ENCODE measurements around the gene ZNF346.
A peak's percentile ranks its signal among the peaks of the same experiment; 100 is the strongest.
"Not testable (repeated sequence)": the region's sequence is repeated elsewhere in the genome, so short reads cannot be mapped to it uniquely, and the experiment has no call there.

The ZNF346 gene

DNA sequence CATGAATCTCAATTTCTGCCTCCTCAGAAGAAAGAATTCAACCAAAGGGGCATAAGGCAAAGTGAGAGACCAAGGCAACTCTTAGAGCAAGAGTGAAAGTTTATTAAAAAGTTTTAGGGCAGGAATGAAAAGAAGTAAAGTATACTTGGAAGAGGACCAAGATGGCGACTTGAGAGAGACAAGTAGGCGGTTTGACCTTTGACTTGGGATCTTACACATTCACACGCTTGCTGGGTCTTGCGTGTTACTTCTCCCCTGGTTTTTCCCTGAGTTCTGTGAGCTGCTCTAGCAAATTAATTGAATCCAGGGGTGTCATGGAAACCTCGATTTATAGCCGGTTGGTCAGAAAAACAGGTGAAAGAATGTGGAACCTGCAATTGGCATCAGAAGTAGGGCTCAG lies 7.0 kb downstream of the ZNF346 start:
- Mint-ChIP-seq H3K27me3 (no peaks in the 10 kb centered on the region), H3K27ac (no peak overlapping the region), H3K36me3 (ENCODE audit: low read depth) (peaks cover 57% of the 10 kb centered on the region), H3K9me3 (peaks cover 4% of the 10 kb centered on the region), H3K4me1 (ENCODE audit: low read depth) (peaks cover 12% of the 10 kb centered on the region), H3K4me3 (no peak overlapping the region)

DNA sequence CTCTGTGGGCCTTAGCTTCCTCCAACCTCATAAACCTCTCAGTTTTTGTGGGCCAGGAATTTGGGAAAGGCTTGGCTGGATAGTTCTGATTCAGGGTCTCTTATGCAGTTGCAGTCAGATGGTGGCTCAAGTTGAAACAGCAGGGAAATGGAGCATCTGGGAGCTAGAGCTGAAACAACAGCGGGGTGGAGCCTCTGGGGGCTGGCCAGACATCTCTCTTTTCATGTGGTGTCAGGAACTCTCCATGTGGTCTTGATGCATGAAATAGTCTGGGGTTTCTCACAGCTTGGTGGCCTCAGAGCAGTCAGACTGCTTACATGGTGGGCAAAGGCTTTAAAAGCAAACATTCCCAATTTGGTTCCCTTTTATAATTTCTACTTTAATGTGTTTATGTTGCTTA lies 13.5 kb downstream of the ZNF346 start:
- H3K27me3 Mint-ChIP-seq = no peaks in the 10 kb centered on the region
- peaks cover 13% of the 10 kb centered on the region for H3K4me1 Mint-ChIP-seq (ENCODE audit: low read depth)
- H3K36me3 Mint-ChIP-seq (ENCODE audit: low read depth) = peaks cover 32% of the 10 kb centered on the region
- no peak overlapping the region for H3K4me3 Mint-ChIP-seq
- H3K9me3 Mint-ChIP-seq = peaks cover 4% of the 10 kb centered on the region
- no peak overlapping the region for H3K27ac Mint-ChIP-seq

DNA sequence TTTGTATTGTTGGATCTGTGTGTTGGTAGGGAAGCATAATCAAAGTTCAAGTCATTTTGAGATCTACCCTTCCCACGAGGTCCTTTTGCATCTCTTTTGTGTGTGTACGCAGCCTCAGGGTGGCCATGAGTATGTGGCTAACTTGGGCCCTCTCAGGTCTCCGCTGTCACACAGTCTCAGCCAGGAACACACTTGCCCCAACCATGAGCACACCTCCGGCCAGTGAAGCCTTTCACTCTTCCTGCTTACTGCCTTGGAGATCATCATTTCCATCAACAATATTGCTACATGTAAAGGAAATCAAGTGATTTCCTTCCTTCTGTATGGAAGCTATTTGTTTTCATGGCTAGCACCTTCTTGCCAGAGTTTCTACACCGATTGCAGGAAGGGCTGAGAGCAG lies 13.9 kb downstream of the ZNF346 start:
- H3K27ac Mint-ChIP-seq = no peak overlapping the region
- peaks cover 2% of the 10 kb centered on the region for H3K9me3 Mint-ChIP-seq

DNA sequence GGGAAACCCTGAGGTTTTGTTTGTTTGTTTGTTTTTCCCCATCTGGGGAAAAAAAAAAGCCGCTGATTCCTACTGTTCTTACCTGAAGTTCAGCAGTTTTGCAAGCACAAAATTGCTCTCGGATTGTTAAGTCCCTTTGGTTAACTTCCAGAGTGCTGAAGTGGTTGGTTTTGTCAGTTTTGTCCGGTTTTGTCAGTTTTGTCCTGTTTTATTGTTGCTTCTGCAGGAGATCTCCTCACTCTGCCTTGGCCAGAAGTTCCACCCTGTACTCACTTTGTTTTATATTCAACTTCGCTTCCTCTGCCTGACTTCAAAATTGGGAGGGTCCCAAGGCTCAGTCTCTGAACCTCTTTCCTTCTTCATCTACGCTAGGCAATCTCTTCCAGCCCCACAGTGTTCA lies 14.4 kb downstream of the ZNF346 start:
- H3K4me1 Mint-ChIP-seq (ENCODE audit: low read depth) = peaks cover 13% of the 10 kb centered on the region
- H3K27me3 Mint-ChIP-seq = no peaks in the 10 kb centered on the region
- peaks cover 33% of the 10 kb centered on the region for H3K36me3 Mint-ChIP-seq (ENCODE audit: low read depth)
- no peaks in the 10 kb centered on the region for H3K9me3 Mint-ChIP-seq
- H3K4me3 Mint-ChIP-seq = no peak overlapping the region
- H3K27ac Mint-ChIP-seq = no peak overlapping the region

More for the DNA sequence above, 13.9 kb downstream of the ZNF346 start:
- H3K4me1 Mint-ChIP-seq (ENCODE audit: low read depth) = peaks cover 13% of the 10 kb centered on the region
- H3K27me3 Mint-ChIP-seq = no peaks in the 10 kb centered on the region
- no peak overlapping the region for H3K4me3 Mint-ChIP-seq
- peaks cover 33% of the 10 kb centered on the region for H3K36me3 Mint-ChIP-seq (ENCODE audit: low read depth)

DNA sequence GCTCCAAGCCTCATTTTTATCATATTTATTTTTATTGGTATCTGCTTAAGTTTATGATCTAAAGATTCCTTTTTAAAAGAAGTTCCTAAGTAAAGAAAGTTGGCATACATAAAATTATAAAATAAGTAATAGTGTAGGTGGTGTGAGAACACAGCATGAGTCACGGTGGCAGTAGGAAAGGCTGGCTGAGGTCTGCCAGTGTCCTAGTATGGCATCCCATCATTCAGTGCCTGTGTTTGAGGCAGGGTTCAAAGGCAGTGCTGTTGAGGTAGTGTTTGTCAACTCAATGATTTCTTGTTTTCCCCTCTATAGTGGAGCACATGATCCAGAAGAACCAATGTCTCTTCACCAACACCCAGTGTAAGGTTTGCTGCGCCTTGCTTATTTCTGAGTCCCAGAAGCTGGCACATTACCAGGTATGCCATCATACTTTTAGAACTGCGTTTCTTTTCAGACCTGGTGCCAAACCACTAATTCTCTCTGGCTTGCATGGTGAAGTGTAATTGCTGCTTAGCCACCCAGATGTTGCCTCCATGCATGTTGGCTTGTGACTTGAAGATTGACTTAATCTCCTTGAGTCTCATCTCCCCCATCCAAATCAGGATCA lies 18.4 kb downstream of the ZNF346 start:
- no peaks in the 10 kb centered on the region for H3K9me3 Mint-ChIP-seq
- no peak overlapping the region for H3K4me3 Mint-ChIP-seq
- peaks cover 42% of the 10 kb centered on the region for H3K36me3 Mint-ChIP-seq (ENCODE audit: low read depth)
- peaks cover 10% of the 10 kb centered on the region for H3K4me1 Mint-ChIP-seq (ENCODE audit: low read depth)
- H3K27me3 Mint-ChIP-seq = no peaks in the 10 kb centered on the region
- H3K27ac Mint-ChIP-seq = no peak overlapping the region

DNA sequence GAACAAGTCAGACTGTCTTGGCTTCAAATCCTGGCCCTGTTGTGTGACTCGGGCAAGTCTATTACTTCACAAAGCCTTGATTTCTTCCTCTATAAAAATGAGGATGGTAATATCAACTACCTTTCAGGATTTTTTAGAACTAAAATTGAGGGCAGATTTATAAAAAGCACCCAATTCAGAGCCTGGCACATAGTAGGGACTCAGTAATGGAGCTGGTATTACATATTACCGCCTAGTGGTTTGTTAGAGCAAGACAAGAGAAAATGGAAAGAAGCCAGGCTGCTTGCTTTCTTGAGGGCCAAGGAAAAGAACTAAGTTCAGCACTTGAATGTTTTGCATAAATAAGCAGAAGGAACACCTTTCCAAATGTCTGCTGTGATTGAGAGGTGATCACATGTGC lies 19.4 kb downstream of the ZNF346 start:
- Mint-ChIP-seq H3K27ac (peak overlapping the region; percentile 15), H3K4me3 (no peak overlapping the region), H3K27me3 (no peaks in the 10 kb centered on the region), H3K9me3 (no peaks in the 10 kb centered on the region), H3K36me3 (ENCODE audit: low read depth) (peaks cover 40% of the 10 kb centered on the region), H3K4me1 (ENCODE audit: low read depth) (peaks cover 4% of the 10 kb centered on the region)

DNA sequence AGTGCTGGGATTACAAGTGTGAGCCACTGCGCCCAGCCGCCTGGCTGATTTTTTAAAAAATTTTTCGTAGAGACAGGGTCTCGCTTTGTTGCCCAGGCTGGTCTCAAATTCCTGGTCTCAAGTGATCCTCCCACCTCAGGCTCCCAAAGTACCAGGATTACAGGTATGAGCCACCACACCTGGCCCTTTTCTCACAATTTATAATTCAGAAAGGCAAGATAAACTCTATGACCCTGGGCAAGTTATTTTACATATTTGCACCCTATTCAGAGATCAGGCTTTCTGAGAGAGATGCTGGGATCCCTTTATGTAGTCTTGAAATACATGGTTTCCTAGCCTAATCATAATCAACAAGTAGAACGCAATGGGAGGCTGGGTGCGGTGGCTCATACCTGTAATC lies 20.6 kb downstream of the ZNF346 start:
- no peaks in the 10 kb centered on the region for H3K27me3 Mint-ChIP-seq
- no peak overlapping the region for H3K27ac Mint-ChIP-seq
- H3K9me3 Mint-ChIP-seq = no peaks in the 10 kb centered on the region
- H3K36me3 Mint-ChIP-seq (ENCODE audit: low read depth) = peaks cover 49% of the 10 kb centered on the region
- peaks cover 4% of the 10 kb centered on the region for H3K4me1 Mint-ChIP-seq (ENCODE audit: low read depth)
- no peak overlapping the region for H3K4me3 Mint-ChIP-seq

DNA sequence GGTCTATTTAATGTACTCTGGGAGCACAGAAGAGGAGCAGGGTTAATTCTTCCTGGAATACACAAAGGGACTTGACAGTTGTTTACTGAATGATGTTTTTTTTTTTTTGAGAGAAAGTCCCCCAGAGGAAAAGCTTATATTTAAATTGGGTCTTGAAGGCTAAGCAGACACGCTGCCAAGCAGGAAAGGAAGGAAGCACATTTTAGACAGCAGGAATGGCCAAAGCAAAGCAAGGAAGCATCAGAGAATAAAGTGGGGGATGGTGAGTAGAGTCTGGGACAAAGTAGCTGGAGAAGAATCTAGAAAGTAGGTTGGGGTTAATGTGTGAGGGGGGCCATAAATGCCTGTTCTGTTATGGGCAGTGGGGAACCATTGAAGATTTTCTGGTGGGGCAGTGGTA lies 21.5 kb downstream of the ZNF346 start:
- Mint-ChIP-seq H3K4me3 (no peak overlapping the region), H3K9me3 (no peaks in the 10 kb centered on the region), H3K4me1 (ENCODE audit: low read depth) (peaks cover 4% of the 10 kb centered on the region), H3K27me3 (no peaks in the 10 kb centered on the region), H3K36me3 (ENCODE audit: low read depth) (peaks cover 56% of the 10 kb centered on the region), H3K27ac (no peak overlapping the region)

DNA sequence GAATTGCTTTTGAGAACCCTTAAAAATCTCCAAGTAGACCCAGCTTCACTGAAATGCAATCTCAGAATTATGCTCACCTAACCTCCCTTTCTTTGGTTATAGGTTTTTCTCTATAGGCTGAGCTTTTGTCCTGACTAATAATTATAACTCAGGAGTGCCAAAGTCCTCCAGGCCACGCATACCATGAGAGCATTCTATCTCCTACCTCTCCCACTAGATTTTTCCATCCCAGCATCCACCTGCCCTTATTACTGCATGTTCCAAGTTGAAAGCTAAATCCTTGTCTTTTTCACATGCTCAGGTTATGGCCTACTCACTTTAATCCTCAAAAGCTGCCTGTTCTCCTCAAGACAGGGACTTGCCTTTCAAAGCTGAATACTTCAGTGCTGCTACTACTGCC lies 22.1 kb downstream of the ZNF346 start:
- Mint-ChIP-seq H3K9me3 (no peaks in the 10 kb centered on the region), H3K4me3 (no peak overlapping the region), H3K4me1 (ENCODE audit: low read depth) (peaks cover 4% of the 10 kb centered on the region), H3K36me3 (ENCODE audit: low read depth) (peaks cover 58% of the 10 kb centered on the region), H3K27ac (no peak overlapping the region), H3K27me3 (no peaks in the 10 kb centered on the region)

DNA sequence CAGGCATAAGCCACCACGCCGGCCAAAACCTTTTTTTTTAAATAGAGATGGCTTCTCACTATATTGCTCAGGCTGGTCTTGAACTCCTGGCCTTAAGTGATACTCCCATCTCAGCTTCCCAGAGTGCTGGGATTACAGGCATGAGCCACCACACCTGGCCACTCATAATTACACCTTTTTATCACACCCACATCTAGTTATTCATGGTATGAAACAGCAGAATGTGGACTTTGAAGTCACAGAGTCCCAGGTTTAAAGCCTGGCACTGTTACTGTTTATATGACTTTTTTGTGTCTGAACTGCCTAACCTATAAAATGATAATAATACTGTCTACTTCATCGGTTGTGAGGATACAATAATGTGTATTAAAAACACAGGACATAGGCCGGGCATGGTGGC lies 23.1 kb downstream of the ZNF346 start:
- Mint-ChIP-seq H3K4me3 (no peak overlapping the region), H3K27me3 (no peaks in the 10 kb centered on the region), H3K4me1 (ENCODE audit: low read depth) (no peaks in the 10 kb centered on the region), H3K36me3 (ENCODE audit: low read depth) (peaks cover 66% of the 10 kb centered on the region), H3K9me3 (no peaks in the 10 kb centered on the region), H3K27ac (no peak overlapping the region)

DNA sequence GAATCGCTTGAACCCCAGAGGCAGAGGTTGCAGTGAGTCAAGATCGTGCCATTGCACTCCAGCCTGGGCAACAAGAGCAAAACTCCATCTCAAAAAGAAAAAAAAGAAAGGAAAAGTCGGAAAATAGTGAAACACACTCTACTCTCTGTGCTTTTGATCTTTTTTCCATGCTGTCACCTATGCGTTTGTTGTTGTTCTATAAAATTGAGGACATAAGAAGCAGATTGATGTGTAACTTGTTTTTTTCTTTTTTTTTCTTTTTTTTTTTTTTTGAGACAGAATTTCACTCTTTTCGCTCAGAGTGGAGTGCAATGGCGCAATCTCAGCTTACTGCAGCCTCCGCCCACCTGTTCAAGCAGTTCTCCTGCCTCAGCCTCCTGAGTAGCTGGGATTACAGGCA lies 26.0 kb downstream of the ZNF346 start:
- H3K27ac Mint-ChIP-seq; H3K9me3 Mint-ChIP-seq; H3K4me1 Mint-ChIP-seq (ENCODE audit: low read depth); H3K4me3 Mint-ChIP-seq; H3K27me3 Mint-ChIP-seq: not testable (repeated sequence)
- H3K36me3 Mint-ChIP-seq (ENCODE audit: low read depth) = peaks cover 65% of the 10 kb centered on the region

DNA sequence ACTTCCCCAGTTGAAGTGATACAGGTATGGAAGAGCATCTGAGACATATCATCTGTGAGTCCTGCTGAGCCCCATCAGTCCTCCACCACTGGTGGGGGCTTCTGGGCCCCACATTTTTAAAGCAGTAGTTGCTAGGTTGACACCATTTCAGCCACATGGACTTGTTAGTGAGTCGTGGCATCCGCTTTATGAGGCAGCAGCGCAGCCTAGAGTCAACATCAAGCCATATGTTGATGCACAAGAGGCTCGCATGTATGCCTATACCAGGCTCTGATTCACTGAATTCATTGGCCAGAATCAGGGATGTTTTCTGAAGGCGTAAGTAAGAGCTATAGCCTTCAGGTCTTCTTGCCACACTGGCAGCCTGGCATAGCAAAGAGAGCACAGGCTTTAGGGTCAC lies 26.8 kb downstream of the ZNF346 start:
- no peaks in the 10 kb centered on the region for H3K4me1 Mint-ChIP-seq (ENCODE audit: low read depth)
- H3K27ac Mint-ChIP-seq = no peak overlapping the region
- H3K36me3 Mint-ChIP-seq (ENCODE audit: low read depth) = peaks cover 60% of the 10 kb centered on the region

DNA sequence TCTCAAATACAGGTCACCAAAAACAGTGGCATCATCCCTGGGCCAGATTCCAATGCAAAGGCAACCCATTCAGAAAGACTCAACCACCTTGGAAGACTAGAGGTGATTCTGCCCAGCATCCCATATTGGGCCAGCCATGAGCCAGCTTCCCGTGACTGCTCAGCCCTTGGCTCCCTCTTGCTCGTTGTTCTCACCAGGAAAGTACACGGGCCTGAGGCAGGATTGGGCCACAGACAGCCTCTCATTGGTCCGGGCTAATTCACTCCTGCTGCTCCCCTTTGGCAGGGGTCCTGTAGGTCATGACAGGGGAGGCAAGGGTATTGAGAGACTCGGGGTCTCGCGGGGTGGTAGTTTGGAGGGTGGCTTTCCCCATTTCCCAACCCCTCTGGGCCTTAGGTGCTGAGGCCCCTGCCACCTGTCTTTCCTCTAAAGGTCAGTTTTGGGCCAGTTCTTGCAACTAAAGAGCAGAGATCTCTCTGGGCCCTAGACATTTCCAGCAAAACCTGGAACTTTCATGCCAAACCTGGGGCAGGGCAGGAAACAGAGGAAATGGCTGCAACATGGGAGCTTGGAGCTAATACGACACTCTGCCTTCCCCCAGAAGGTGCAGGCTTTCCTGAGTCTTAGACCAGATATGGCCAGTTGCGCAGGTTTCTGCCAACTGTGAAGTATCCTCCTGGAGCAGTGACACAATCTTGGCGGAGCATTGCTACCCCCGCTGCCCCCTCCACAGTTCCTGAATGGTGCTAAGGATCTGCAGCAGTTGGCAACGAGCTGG lies 42.2 kb downstream of the ZNF346 start:
- Mint-ChIP-seq H3K9me3 (no peaks in the 10 kb centered on the region), H3K4me3 (no peak overlapping the region), H3K27ac (no peak overlapping the region), H3K27me3 (no peaks in the 10 kb centered on the region), H3K4me1 (ENCODE audit: low read depth) (no peaks in the 10 kb centered on the region), H3K36me3 (ENCODE audit: low read depth) (peaks cover 21% of the 10 kb centered on the region)

More for the DNA sequence above, 26.8 kb downstream of the ZNF346 start:
- H3K27me3 Mint-ChIP-seq = no peaks in the 10 kb centered on the region
- H3K9me3 Mint-ChIP-seq = no peaks in the 10 kb centered on the region
- no peak overlapping the region for H3K4me3 Mint-ChIP-seq

DNA sequence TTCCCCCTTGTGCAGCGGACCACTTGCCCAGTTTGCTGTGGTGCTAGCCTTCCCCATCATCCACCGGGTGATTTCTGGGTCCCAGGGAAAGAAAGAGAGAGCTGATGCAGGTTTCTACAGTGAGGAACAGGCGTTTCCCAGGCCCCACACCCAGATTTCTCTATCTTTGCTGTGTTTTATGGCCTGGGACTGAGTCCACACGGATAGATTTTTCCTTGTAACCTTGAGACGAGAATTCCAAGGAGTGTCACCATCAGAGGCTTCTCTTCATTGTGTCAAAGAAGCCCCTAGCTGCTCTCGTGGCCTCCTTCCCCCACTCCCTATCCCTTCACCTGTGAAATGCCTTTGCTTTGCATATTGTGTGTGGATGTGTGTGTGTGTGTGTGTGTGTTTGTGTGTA lies 43.0 kb downstream of the ZNF346 start:
- Mint-ChIP-seq H3K4me1 (ENCODE audit: low read depth) (no peaks in the 10 kb centered on the region), H3K9me3 (no peaks in the 10 kb centered on the region), H3K4me3 (no peak overlapping the region), H3K36me3 (ENCODE audit: low read depth) (peaks cover 18% of the 10 kb centered on the region), H3K27me3 (no peaks in the 10 kb centered on the region), H3K27ac (no peak overlapping the region)

DNA sequence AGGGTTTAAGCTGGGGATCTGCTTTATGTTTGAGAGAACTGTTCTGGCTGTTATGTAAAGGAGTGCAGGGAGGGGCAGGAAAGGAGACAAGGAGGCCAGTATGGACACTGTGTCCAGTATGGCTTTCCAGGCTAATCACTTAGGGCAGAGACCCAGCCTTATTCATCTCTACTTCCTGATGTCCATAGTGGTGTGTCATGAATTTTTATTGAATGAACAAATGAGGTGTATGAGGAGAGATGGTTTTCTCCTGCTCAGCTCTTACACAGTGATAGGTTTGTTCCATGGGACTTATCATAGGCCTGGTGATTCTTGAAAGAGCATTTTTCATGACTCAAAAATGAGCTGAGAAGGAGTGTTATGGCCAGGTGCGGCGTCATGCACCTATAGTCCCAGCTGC lies 43.7 kb downstream of the ZNF346 start:
- Mint-ChIP-seq H3K4me3 (no peak overlapping the region), H3K27me3 (no peaks in the 10 kb centered on the region), H3K36me3 (ENCODE audit: low read depth) (peaks cover 18% of the 10 kb centered on the region), H3K4me1 (ENCODE audit: low read depth) (peaks cover 5% of the 10 kb centered on the region), H3K9me3 (no peaks in the 10 kb centered on the region), H3K27ac (no peak overlapping the region)

DNA sequence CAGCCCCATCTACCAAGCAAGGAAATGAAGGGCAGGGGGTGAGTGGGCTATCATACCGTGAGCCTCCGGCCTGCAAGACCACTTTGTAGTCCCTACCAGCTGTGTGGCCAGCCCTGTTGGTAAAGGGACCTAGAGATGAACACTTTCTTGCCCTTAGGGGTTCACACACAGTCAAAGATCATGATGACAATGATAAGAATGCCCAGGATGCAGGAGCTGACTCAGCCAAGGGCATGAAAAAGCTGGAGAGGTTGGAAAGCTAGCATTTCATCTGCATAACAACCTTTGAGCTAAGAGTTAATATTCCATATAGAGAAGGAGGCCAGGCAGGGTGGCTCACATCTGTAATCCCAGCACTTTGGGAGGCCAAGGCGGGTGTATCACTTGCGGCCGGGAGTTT lies 45.0 kb downstream of the ZNF346 start:
- Mint-ChIP-seq H3K36me3 (ENCODE audit: low read depth) (peaks cover 15% of the 10 kb centered on the region), H3K27ac (no peak overlapping the region), H3K9me3 (no peaks in the 10 kb centered on the region), H3K4me3 (no peak overlapping the region), H3K4me1 (ENCODE audit: low read depth) (peaks cover 10% of the 10 kb centered on the region), H3K27me3 (no peaks in the 10 kb centered on the region)

Data from stimulated activated naive CD8-positive, alpha-beta T cell treated with anti-CD3 and anti-CD28 coated beads, Interleukin-15, Interleukin-2, amounts not matched to agents 100 ng/mL and 50 ng/mL, for 24 hours (primary cell).